ENCODE data around the gene DSCAM.
"Not testable (repeated sequence)": the region's sequence is repeated elsewhere in the genome, so short reads cannot be mapped to it uniquely, and the experiment has no call there.

Gene DSCAM

GRCh38 chr21:40186045-40186444, 660.9 kb downstream of the DSCAM start:
- peak; percentile 2 for DNase-seq (ENCODE audit: low read depth)
- TF ChIP-seq CTCF (conservative IDR thresholded peaks at IDR 0.05; ENCODE audit: low read length) = no peak

GRCh38 chr21:40185208-40185607, 661.8 kb downstream of the DSCAM start:
- TF ChIP-seq CTCF (conservative IDR thresholded peaks at IDR 0.05; ENCODE audit: low read length) = no peak
- no peak overlapping the region for H3K4me3 ChIP-seq (ENCODE audit: low read length)

More at GRCh38 chr21:40186045-40186444, 660.9 kb downstream of the DSCAM start:
- H3K4me3 ChIP-seq (ENCODE audit: low read length) = no peak overlapping the region

DNA sequence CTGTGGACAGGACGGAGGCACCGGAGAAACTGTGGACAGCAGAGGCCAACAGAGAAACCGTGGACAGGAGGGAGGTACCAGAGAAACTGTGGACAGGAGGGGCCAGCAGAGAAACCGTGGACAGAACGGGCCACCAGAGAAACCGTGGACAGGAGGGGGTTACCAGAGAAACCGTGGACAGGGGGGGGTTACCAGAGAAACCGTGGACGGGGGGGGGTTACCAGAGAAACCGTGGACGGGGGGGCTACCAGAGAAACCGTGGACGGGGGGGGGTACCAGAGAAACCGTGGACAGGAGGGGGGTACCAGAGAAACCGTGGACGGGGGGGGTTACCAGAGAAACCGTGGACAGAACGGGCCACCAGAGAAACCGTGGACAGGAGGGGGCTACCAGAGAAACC, 664.5 kb downstream of the DSCAM start:
- DNase-seq (ENCODE audit: low read depth) = not testable (repeated sequence)

More at GRCh38 chr21:40185208-40185607, 661.8 kb downstream of the DSCAM start:
- DNase-seq (ENCODE audit: low read depth) = no peak

GRCh38 chr21:40179166-40179565, 667.8 kb downstream of the DSCAM start:
- DNase-seq (ENCODE audit: low read depth) = no peak
- no peak overlapping the region for H3K4me3 ChIP-seq (ENCODE audit: low read length)
- TF ChIP-seq CTCF (conservative IDR thresholded peaks at IDR 0.05; ENCODE audit: low read length) = no peak

More for the DNA sequence above, 664.5 kb downstream of the DSCAM start:
- not testable (repeated sequence) for H3K4me3 ChIP-seq (ENCODE audit: low read length)

DNA sequence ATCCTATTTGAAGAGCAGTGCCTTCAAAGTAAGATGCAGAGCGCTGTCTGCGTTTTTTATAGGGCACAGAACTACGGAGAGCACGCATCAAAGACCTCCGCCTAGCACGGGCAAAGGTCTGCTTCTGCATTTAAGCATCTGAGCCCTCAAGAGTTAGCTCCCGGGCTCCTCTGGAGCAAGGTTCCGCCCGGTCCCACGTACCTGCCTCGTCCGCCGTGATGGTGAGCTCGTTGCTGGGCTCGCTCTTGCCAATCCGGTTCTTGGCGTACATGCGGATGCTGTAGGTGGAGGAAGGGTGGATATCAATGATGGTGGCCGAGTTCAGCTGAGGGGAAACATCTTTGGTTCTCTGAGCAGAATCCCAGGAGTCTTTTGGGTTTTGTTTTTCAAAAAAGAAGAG, 668.2 kb downstream of the DSCAM start:
- no peak overlapping the region for H3K4me3 ChIP-seq (ENCODE audit: low read length)
- DNase-seq (ENCODE audit: low read depth) = no peak
- TF ChIP-seq CTCF (conservative IDR thresholded peaks at IDR 0.05; ENCODE audit: low read length) = no peak

DNA sequence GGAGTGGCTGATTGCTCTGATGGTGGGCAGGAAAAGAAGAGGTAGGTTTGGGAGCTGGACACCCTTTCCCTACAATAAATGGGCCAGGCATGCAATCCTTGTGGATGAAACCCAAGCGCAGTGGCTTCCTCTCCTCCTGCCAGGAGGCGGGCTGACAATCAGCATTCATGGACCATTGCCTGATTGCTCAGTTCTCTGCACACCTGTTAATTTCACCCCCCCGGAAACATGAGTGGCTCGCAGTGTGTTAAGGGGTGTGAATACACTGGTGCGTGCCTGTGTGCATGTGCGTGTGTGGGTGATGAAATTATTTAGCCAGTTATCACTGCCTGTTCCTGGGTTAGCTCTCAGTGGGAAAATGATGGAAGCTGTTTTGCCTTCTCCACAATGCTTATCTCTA, 669.0 kb downstream of the DSCAM start:
- DNase-seq (ENCODE audit: low read depth) = no peak
- TF ChIP-seq CTCF (conservative IDR thresholded peaks at IDR 0.05; ENCODE audit: low read length) = no peak
- H3K4me3 ChIP-seq (ENCODE audit: low read length) = no peak overlapping the region

DNA sequence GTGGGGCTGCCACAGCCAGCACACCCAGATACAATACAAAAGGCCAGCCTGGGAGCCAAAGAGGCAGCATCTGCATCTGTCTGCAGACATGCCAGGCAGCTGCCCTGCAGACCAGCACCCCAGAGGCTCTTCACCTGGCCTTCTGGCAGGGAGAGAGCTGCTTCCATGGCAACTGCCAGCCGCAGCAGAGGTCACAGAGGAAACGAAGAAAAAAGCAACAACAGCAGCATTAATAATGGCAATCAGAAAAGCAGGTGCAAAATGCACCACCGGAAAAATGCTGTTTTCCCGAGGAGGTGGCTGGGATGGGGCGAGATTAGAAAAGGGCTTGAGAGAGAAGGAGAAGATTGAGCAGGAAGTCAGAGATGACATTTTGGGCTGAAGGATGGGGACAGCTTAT, 670.2 kb downstream of the DSCAM start:
- DNase-seq (ENCODE audit: low read depth) = no peak
- H3K4me3 ChIP-seq (ENCODE audit: low read length) = no peak overlapping the region

More for the DNA sequence above, 670.2 kb downstream of the DSCAM start:
- no peak for TF ChIP-seq CTCF (conservative IDR thresholded peaks at IDR 0.05; ENCODE audit: low read length)

Measured in AG10803 (cell line).